H9 (cell line): ENCODE data around the gene MS4A6E. TPM values are rescaled to one million over a fixed set of nuclear protein-coding genes. Genes with fewer than 3 reads are reported as not detected.

Experiments
- DNase-seq: peaks from one replicate; pipeline ENCODE4 v3.0.0-alpha.2; 2017
- H2AFZ ChIP-seq: one replicate; pipeline ENCODE4 v1.6.1; 2013; ENCODE audit warnings: mild to moderate bottlenecking, low read length, control low read depth, moderate library complexity
- H2AK5ac ChIP-seq: 2 replicates; pipeline ENCODE4 v1.6.1; 2013; ENCODE audit warnings: low read length, control low read depth, mixed read lengths; ENCODE audit not compliant: insufficient read length
- H2BK120ac ChIP-seq: one replicate; pipeline ENCODE4 v1.6.1; 2013; ENCODE audit warnings: low read depth, mild to moderate bottlenecking, low read length, control low read depth, inconsistent platforms; ENCODE audit not compliant: poor library complexity, severe bottlenecking
- H2BK12ac ChIP-seq: 2 replicates; pipeline ENCODE4 v1.6.1; 2013; ENCODE audit warnings: low read length, control low read depth, mixed read lengths, low read depth; ENCODE audit not compliant: insufficient read length
- H2BK15ac ChIP-seq: 2 replicates; pipeline ENCODE4 v1.6.1; 2013; ENCODE audit warnings: low read depth, low read length, control low read depth
- H2BK20ac ChIP-seq: one replicate; pipeline ENCODE4 v1.6.1; 2013; ENCODE audit warnings: low read depth, mild to moderate bottlenecking, low read length, control low read depth, inconsistent platforms; ENCODE audit not compliant: poor library complexity, severe bottlenecking
- H2BK5ac ChIP-seq: 2 replicates; pipeline ENCODE4 v1.6.1; 2013; ENCODE audit warnings: low read length, control low read depth, mixed read lengths; ENCODE audit not compliant: insufficient read length
- H3K14ac ChIP-seq: 2 replicates; pipeline ENCODE4 v1.6.1; 2013; ENCODE audit warnings: low read length, control low read depth; ENCODE audit not compliant: insufficient read depth
- H3K18ac ChIP-seq: 2 replicates; pipeline ENCODE4 v1.6.1; 2013; ENCODE audit warnings: low read depth, mild to moderate bottlenecking, mixed read lengths, low read length, control low read depth; ENCODE audit not compliant: insufficient read length
- H3K23ac ChIP-seq: 2 replicates; pipeline ENCODE4 v1.6.1; 2013; ENCODE audit warnings: low read length, control low read depth, mixed read lengths, low read depth; ENCODE audit not compliant: insufficient read length
- H3K23me2 ChIP-seq: 2 replicates; pipeline ENCODE4 v1.6.1; 2013; ENCODE audit warnings: low read depth, mild to moderate bottlenecking, mixed read lengths, low read length, control low read depth; ENCODE audit not compliant: insufficient read length, poor library complexity, severe bottlenecking
- H3K27ac ChIP-seq: 2 replicates; pipeline ENCODE4 v1.5.1; 2013; ENCODE audit warnings: low read length, control low read depth, mixed read lengths, low read depth; ENCODE audit not compliant: insufficient read length
- H3K27me3 ChIP-seq: 2 replicates; pipeline ENCODE4 v1.6.1; 2013; ENCODE audit warnings: low read length, control low read depth, inconsistent platforms; ENCODE audit not compliant: insufficient read depth
- H3K4ac ChIP-seq: 2 replicates; pipeline ENCODE4 v1.6.1; 2013; ENCODE audit warnings: low read depth, mild to moderate bottlenecking, control low read depth, inconsistent platforms, low read length, moderate library complexity
- H3K4me1 ChIP-seq: 2 replicates; pipeline ENCODE4 v1.6.1; 2013; ENCODE audit warnings: low read length, control low read depth, inconsistent platforms; ENCODE audit not compliant: insufficient read depth
- H3K4me2 ChIP-seq: 2 replicates; pipeline ENCODE4 v1.6.1; 2013; ENCODE audit warnings: low read length, control low read depth, mixed read lengths; ENCODE audit not compliant: insufficient read length, insufficient read depth
- H3K56ac ChIP-seq: 2 replicates; pipeline ENCODE4 v1.6.1; 2013; ENCODE audit warnings: low read depth, mild to moderate bottlenecking, mixed read lengths, low read length, control low read depth; ENCODE audit not compliant: insufficient read length
- H3K79me1 ChIP-seq: 2 replicates; pipeline ENCODE4 v1.6.1; 2013; ENCODE audit warnings: low read depth, mild to moderate bottlenecking, moderate library complexity, low read length, control low read depth, inconsistent platforms; ENCODE audit not compliant: insufficient read depth, poor library complexity, severe bottlenecking
- H3K79me2 ChIP-seq: 2 replicates; pipeline ENCODE4 v1.6.1; 2013; ENCODE audit warnings: low read length, control low read depth, inconsistent platforms; ENCODE audit not compliant: insufficient read depth
- H3K9ac ChIP-seq: 2 replicates; pipeline ENCODE4 v1.6.1; 2013; ENCODE audit warnings: low read length, control low read depth, mixed read lengths; ENCODE audit not compliant: insufficient read length; ENCODE audit errors: extremely low read depth
- H3K9me3 ChIP-seq: one replicate; pipeline ENCODE4 v1.6.1; 2013; ENCODE audit warnings: low read depth, low read length, inconsistent platforms; ENCODE audit not compliant: control insufficient read depth
- H3T11ph ChIP-seq: one replicate; pipeline ENCODE4 v1.6.1; 2013; ENCODE audit warnings: mild to moderate bottlenecking, low read length, control low read depth, inconsistent platforms
- H4K20me1 ChIP-seq: one replicate; pipeline ENCODE4 v1.6.1; 2013; ENCODE audit not compliant: control insufficient read depth, insufficient read length, insufficient read depth
- H4K5ac ChIP-seq: 2 replicates; pipeline ENCODE4 v1.6.1; 2013; ENCODE audit warnings: low read depth, mild to moderate bottlenecking, mixed read lengths, low read length, control low read depth; ENCODE audit not compliant: insufficient read length
- H4K8ac ChIP-seq: replicated peaks from 2 replicates; pipeline ENCODE4 v1.6.1; 2013; ENCODE audit warnings: low read length, control low read depth, mixed read lengths, low read depth; ENCODE audit not compliant: insufficient read length
- H4K91ac ChIP-seq: 2 replicates; pipeline ENCODE4 v1.6.1; 2013; ENCODE audit warnings: low read depth, mild to moderate bottlenecking, moderate library complexity, mixed read lengths, low read length, control low read depth; ENCODE audit not compliant: insufficient read length
- H3K27ac Mint-ChIP-seq, 3 experiments: 2 replicates in 2 of 3; 3 replicates in 1 of 3; pipeline ENCODE4 v1.8.0; 2020 to 2021; ENCODE audit warnings: mixed read lengths in 3 of 3, mild to moderate bottlenecking in 1 of 3, moderate library complexity in 1 of 3
- H3K27me3 Mint-ChIP-seq: 2 replicates; pipeline ENCODE4 v1.8.0; 2021; ENCODE audit warnings: low read depth, mild to moderate bottlenecking, moderate library complexity, mixed read lengths
- H3K36me3 Mint-ChIP-seq, 3 experiments: 2 replicates in 2 of 3; 3 replicates in 1 of 3; pipeline ENCODE4 v1.8.0; 2020 to 2021; ENCODE audit warnings: low read depth in 3 of 3, mixed read lengths in 3 of 3; ENCODE audit not compliant: insufficient read depth in 1 of 3
- H3K4me1 Mint-ChIP-seq, 2 experiments: 2 replicates each; pipeline ENCODE4 v1.8.0; 2020; ENCODE audit warnings: mixed read lengths in 2 of 2
- H3K4me3 Mint-ChIP-seq, 2 experiments: 2 replicates in 1 of 2; 3 replicates in 1 of 2; pipeline ENCODE4 v1.8.0; 2020 to 2021; ENCODE audit warnings: mild to moderate bottlenecking in 2 of 2, mixed read lengths in 2 of 2, moderate library complexity in 1 of 2
- H3K9me3 Mint-ChIP-seq, 2 experiments: 2 replicates in 1 of 2; 3 replicates in 1 of 2; pipeline ENCODE4 v1.8.0; 2020; ENCODE audit warnings: mild to moderate bottlenecking in 2 of 2, mixed read lengths in 2 of 2, moderate library complexity in 1 of 2
- WGBS: extraction: QIAGEN DNeasy Blood & Tissue Kit; methylation state at CpG from one replicate; pipeline ENCODE4 v1.1.7; 2013; ENCODE audit warnings: missing lambda C conversion rate, low lambda C conversion rate, mixed read lengths; ENCODE audit not compliant: insufficient read length; ENCODE audit errors: extremely low coverage; 5-methylcytosine and 5-hydroxymethylcytosine counted together
- total RNA-seq: library from RNA; stranded (reverse); gene quantifications from 2 replicates; pipeline ENCODE4 v1.2.1, GENCODE V29; 2021
- TF ChIP-seq, protein P1 (sequence below): fragments of 200-600 bp; sonication (generic); conservative IDR thresholded peaks from 3 replicates; pipeline ENCODE4 v1.8.0; 2021; ENCODE audit warnings: antibody characterized with exemption, mild to moderate bottlenecking

The MS4A6E gene
- total RNA-seq, 1 experiment from 2014 or later, result not detected

DNA sequence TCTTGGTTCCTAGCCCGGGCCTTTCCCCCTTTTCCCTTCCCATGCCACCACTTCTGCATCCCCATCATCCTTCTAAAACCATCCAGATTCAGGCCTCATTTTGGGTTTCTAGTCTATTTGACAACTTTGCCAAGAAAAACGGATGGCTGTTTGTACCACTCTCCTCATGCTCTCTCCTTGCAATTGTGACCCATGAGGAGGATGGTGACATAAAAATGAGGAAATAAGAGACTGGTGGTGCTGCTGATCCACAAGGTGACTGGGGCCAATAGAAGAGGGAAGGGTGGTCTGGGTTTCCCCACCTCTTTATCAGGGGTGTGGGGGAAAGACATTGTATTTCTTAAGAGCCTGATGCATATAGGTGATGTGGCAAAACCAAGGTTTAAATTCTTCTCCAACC, 45.6 kb upstream of the MS4A6E start:
- no peak for DNase-seq
- Histone ChIP-seq H3K56ac (no peak overlapping the region), H3K27ac (no peak overlapping the region), H2BK5ac (no peak overlapping the region), H3K4ac (no peak overlapping the region), H3K4me2 (no peak overlapping the region), H2BK12ac (no peak overlapping the region), H4K91ac (no peak overlapping the region), H4K20me1 (no peaks in the 10 kb centered on the region), H4K5ac (no peak overlapping the region), H2BK15ac (no peak overlapping the region), H3K18ac (no peak overlapping the region), H3K9me3 (no peaks in the 10 kb centered on the region), H3T11ph (no peak overlapping the region), H3K23me2 (no peaks in the 10 kb centered on the region), H3K23ac (no peak overlapping the region), H2BK120ac (no peak overlapping the region), H3K79me1 (no peaks in the 10 kb centered on the region), H4K8ac (no peak overlapping the region), H3K4me1 (peaks cover 2% of the 10 kb centered on the region; the same call in 1 of the 2 replicates), H2AK5ac (no peak overlapping the region), H3K27me3 (no peaks in the 10 kb centered on the region), H3K79me2 (no peaks in the 10 kb centered on the region), H2AFZ (no peak overlapping the region), H3K9ac (no peak overlapping the region), H3K14ac (no peak overlapping the region), H2BK20ac (no peak overlapping the region)
- peaks cover 1 to 5% of the 10 kb centered on the region in 2 experiments; a peak in 4 of 5 replicates for H3K9me3 Mint-ChIP-seq
- peaks cover 22 to 28% of the 10 kb centered on the region in 2 experiments for H3K4me1 Mint-ChIP-seq
- H3K27ac Mint-ChIP-seq, result no peak overlapping the region
- no peak overlapping the region for H3K4me3 Mint-ChIP-seq
- no peaks in the 10 kb centered on the region; the same call in 1 of the 2 replicates for H3K27me3 Mint-ChIP-seq
- H3K36me3 Mint-ChIP-seq, result peaks cover 2 to 9% (median 4%) of the 10 kb centered on the region in 3 experiments
- WGBS, result no CpG with 5 or more reads among the region's 2 CpGs
- TF ChIP-seq, protein P1, sequence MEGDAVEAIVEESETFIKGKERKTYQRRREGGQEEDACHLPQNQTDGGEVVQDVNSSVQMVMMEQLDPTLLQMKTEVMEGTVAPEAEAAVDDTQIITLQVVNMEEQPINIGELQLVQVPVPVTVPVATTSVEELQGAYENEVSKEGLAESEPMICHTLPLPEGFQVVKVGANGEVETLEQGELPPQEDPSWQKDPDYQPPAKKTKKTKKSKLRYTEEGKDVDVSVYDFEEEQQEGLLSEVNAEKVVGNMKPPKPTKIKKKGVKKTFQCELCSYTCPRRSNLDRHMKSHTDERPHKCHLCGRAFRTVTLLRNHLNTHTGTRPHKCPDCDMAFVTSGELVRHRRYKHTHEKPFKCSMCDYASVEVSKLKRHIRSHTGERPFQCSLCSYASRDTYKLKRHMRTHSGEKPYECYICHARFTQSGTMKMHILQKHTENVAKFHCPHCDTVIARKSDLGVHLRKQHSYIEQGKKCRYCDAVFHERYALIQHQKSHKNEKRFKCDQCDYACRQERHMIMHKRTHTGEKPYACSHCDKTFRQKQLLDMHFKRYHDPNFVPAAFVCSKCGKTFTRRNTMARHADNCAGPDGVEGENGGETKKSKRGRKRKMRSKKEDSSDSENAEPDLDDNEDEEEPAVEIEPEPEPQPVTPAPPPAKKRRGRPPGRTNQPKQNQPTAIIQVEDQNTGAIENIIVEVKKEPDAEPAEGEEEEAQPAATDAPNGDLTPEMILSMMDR, result no peak
